ENCODE measurements around the gene EFR3B.
A peak's percentile ranks its signal among the peaks of the same experiment; 100 is the strongest.

Gene EFR3B

GRCh38 chr2:25074826-25075225 lies 33.0 kb downstream of the EFR3B start:
- Mint-ChIP-seq H3K4me3 (no peak overlapping the region), H3K9me3 (peaks cover 8% of the 10 kb centered on the region), H3K4me1 (peaks cover 62% of the 10 kb centered on the region), H3K27me3 (ENCODE audit: low read depth, poor library complexity) (peaks cover 10% of the 10 kb centered on the region), H3K36me3 (ENCODE audit: low read depth) (peaks cover 27% of the 10 kb centered on the region), H3K27ac (no peak overlapping the region)
- no peak for DNase-seq
- TF ChIP-seq CTCF (IDR thresholded peaks at IDR 0.05), result no peak

- Mint-ChIP-seq H3K4me1 (peaks cover 67% of the 10 kb centered on the region), H3K9me3 (peaks cover 8% of the 10 kb centered on the region), H3K27me3 (ENCODE audit: low read depth, poor library complexity) (peaks cover 10% of the 10 kb centered on the region), H3K36me3 (ENCODE audit: low read depth) (peaks cover 22% of the 10 kb centered on the region), H3K4me3 (peak overlapping the region; percentile 61), H3K27ac (peak overlapping the region; percentile 78)
- no peak for TF ChIP-seq CTCF (IDR thresholded peaks at IDR 0.05)
- DNase-seq, result peak; percentile 34
Observed at GRCh38 chr2:25076749-25077148, 34.9 kb downstream of the EFR3B start.

- Mint-ChIP-seq H3K4me3 (peak overlapping the region; percentile 9), H3K27ac (peak overlapping the region; percentile 93), H3K9me3 (peaks cover 8% of the 10 kb centered on the region), H3K36me3 (ENCODE audit: low read depth) (peaks cover 21% of the 10 kb centered on the region), H3K27me3 (ENCODE audit: low read depth, poor library complexity) (peaks cover 7% of the 10 kb centered on the region), H3K4me1 (peaks cover 71% of the 10 kb centered on the region)
- no peak for TF ChIP-seq CTCF (IDR thresholded peaks at IDR 0.05)
- no peak for DNase-seq
Observed at GRCh38 chr2:25077789-25078169, 35.9 kb downstream of the EFR3B start.

- H3K27ac Mint-ChIP-seq, result peak overlapping the region; percentile 93
- DNase-seq, result no peak
- H3K9me3 Mint-ChIP-seq, result peaks cover 8% of the 10 kb centered on the region
- peaks cover 77% of the 10 kb centered on the region for H3K4me1 Mint-ChIP-seq
- peaks cover 21% of the 10 kb centered on the region for H3K36me3 Mint-ChIP-seq (ENCODE audit: low read depth)
- TF ChIP-seq CTCF (IDR thresholded peaks at IDR 0.05), result no peak
- H3K27me3 Mint-ChIP-seq (ENCODE audit: low read depth, poor library complexity), result peaks cover 7% of the 10 kb centered on the region
- peak overlapping the region; percentile 9 for H3K4me3 Mint-ChIP-seq
Observed at GRCh38 chr2:25078170-25079049, 36.5 kb downstream of the EFR3B start.

- Mint-ChIP-seq H3K9me3 (peaks cover 8% of the 10 kb centered on the region), H3K27ac (peak overlapping the region; percentile 53), H3K27me3 (ENCODE audit: low read depth, poor library complexity) (peaks cover 7% of the 10 kb centered on the region), H3K4me3 (no peak overlapping the region), H3K4me1 (peaks cover 80% of the 10 kb centered on the region), H3K36me3 (ENCODE audit: low read depth) (peaks cover 15% of the 10 kb centered on the region)
- TF ChIP-seq CTCF (IDR thresholded peaks at IDR 0.05), result no peak
- no peak for DNase-seq
Observed at GRCh38 chr2:25079050-25079635, 37.3 kb downstream of the EFR3B start.

Data from nephron progenitor cell (in vitro differentiated cells).